ENCODE measurements around the gene B3GALNT2. TPM values are rescaled to one million over a fixed set of nuclear protein-coding genes. Genes with fewer than 3 reads are reported as not detected.

B3GALNT2 gene
- total RNA-seq, 1 donor, result 43.0 TPM

GRCh38 chr1:235503403-235504121 is 690 bp downstream of the B3GALNT2 start:
- peak; percentile 62 for DNase-seq (ENCODE audit: low read depth)
- no peak for TF ChIP-seq CTCF (IDR thresholded peaks at IDR 0.05; ENCODE audit: insufficient read depth, low read length)
- peak overlapping the region; percentile 85 for H3K4me3 ChIP-seq (ENCODE audit: low read depth, low read length)

DNA sequence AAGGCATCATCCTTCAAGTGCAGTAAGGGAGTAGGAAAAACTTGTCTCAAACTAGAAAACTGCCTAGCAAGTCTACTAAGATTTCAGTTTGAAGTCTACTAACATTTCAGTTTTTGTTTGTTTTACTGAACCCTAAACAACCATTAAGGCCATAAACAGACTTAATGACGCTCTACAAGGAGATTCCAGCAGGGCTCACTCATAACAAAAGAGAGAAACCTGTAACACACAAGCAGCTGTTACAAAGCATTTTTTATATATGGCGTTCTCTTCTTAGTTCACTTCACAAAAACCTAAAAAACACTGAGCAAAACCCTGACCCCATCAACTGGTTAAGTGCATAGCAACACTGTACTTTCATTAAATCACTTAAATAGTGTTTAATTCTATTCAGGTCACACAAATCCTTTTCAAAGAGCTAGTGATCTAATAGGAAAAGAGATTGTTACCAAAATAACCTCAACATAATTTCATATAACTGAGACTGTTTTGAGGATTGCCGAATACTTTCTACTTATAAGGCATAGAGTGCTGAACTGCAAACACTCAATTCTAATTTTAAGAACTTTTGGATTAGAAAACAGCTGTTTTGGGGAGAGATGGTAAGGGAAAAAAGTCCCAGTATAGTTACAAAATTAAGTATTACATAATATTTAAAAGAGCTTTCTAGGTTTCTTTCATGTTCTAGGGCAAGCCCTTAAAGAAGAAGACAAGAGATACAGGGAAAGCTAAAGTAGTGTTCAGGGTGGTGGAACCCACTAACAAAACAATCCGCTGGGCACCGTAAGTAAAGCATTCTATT is 1.4 kb downstream of the B3GALNT2 start:
- TF ChIP-seq CTCF (IDR thresholded peaks at IDR 0.05; ENCODE audit: insufficient read depth, low read length), result no peak
- peak; percentile 49 for DNase-seq (ENCODE audit: low read depth)
- peak overlapping the region; percentile 85 for H3K4me3 ChIP-seq (ENCODE audit: low read depth, low read length)

DNA sequence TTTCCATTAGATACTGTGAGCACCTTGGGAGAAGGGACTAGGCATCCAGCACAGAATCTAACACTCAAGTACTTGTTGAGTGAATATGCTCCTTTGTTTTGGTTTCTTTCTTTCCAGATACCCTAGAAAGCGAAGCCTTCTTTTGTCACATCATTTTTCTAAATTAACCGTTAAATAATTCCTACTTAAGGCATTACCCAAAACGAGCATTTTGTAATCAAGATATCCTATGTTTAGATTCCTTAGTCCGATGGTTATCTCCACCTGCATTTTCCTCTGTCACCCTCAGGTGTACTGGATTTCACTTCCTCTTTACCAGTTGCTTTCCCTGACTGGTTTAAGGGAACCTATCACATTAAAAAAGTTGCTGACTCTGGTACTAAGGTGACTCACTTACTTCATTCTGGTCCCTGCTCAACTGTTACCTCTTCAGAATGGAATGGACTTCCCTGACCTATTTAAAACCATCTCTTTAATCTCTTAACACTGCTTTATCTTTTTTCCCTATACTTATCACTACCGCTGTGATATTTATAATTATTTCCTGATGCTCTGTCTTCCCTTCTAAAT is 3.2 kb downstream of the B3GALNT2 start:
- peak; percentile 20 for DNase-seq (ENCODE audit: low read depth)
- no peak for TF ChIP-seq CTCF (IDR thresholded peaks at IDR 0.05; ENCODE audit: insufficient read depth, low read length)
- H3K4me3 ChIP-seq (ENCODE audit: low read depth, low read length), result no peak overlapping the region

GRCh38 chr1:235495551-235495950 is 8.7 kb downstream of the B3GALNT2 start:
- no peak for DNase-seq (ENCODE audit: low read depth)
- TF ChIP-seq CTCF (IDR thresholded peaks at IDR 0.05; ENCODE audit: insufficient read depth, low read length), result no peak
- H3K4me3 ChIP-seq (ENCODE audit: low read depth, low read length), result no peak overlapping the region

DNA sequence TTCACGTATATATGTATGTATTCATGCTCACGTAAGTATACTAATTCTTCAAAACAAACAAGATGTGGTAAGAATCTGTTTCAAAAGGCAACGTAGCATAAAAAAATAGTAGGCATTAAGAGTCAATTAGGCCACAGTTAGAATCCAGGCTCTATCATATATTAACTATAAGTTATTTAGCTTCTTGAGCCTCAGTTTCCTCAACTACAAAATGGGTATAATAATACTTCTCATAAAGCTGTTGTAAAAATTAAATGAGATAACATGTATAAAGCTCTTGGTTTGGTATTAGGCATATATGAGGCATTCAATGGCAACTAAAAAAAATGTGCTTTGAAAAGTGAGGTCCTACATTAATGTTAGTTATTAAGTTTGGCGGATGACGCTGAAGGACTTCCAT is 9.2 kb downstream of the B3GALNT2 start:
- H3K4me3 ChIP-seq (ENCODE audit: low read depth, low read length), result no peak overlapping the region
- TF ChIP-seq CTCF (IDR thresholded peaks at IDR 0.05; ENCODE audit: insufficient read depth, low read length), result no peak

GRCh38 chr1:235494531-235494930 is 9.7 kb downstream of the B3GALNT2 start:
- no peak overlapping the region for H3K4me3 ChIP-seq (ENCODE audit: low read depth, low read length)
- DNase-seq (ENCODE audit: low read depth), result no peak
- TF ChIP-seq CTCF (IDR thresholded peaks at IDR 0.05; ENCODE audit: insufficient read depth, low read length), result no peak

More for the DNA sequence above, 9.2 kb downstream of the B3GALNT2 start:
- DNase-seq (ENCODE audit: low read depth), result no peak

All from fibroblast of the aortic adventitia (primary cell).